Measurements from ENCODE around the gene NIPBL. TPM values are rescaled to one million over a fixed set of nuclear protein-coding genes. Genes with fewer than 3 reads are reported as not detected.

The NIPBL gene
- total RNA-seq, 2 experiments from 2014 or later, result 108 to 120 TPM

- ChIA-PET CTCF (no interaction called here), POLR2A (no interaction called here)
- TF ChIP-seq, protein P1, sequence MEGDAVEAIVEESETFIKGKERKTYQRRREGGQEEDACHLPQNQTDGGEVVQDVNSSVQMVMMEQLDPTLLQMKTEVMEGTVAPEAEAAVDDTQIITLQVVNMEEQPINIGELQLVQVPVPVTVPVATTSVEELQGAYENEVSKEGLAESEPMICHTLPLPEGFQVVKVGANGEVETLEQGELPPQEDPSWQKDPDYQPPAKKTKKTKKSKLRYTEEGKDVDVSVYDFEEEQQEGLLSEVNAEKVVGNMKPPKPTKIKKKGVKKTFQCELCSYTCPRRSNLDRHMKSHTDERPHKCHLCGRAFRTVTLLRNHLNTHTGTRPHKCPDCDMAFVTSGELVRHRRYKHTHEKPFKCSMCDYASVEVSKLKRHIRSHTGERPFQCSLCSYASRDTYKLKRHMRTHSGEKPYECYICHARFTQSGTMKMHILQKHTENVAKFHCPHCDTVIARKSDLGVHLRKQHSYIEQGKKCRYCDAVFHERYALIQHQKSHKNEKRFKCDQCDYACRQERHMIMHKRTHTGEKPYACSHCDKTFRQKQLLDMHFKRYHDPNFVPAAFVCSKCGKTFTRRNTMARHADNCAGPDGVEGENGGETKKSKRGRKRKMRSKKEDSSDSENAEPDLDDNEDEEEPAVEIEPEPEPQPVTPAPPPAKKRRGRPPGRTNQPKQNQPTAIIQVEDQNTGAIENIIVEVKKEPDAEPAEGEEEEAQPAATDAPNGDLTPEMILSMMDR (IDR thresholded peaks at IDR 0.05), result no peak
- DNase-seq (no peak), ATAC-seq (ENCODE audit: poor library complexity) (no peak)
- H3K4me1 ChIP-seq (ENCODE audit: insufficient read depth, low read length), result peaks cover 3% of the 10 kb centered on the region
- Mint-ChIP-seq H3K9me3 (no peaks in the 10 kb centered on the region), H3K4me3 (peak overlapping the region; percentile 5), H3K27ac (no peak overlapping the region), H3K4me1 (ENCODE audit: low read depth) (peaks cover 90% of the 10 kb centered on the region), H3K36me3 (ENCODE audit: low read depth) (no peaks in the 10 kb centered on the region), H3K27me3 (no peaks in the 10 kb centered on the region)
- H3K4me3 ChIP-seq (ENCODE audit: low read length), result no peak overlapping the region
- no peak overlapping the region for H3K27ac ChIP-seq (ENCODE audit: low read depth in 1 of 2, low read length in 2 of 2)
- H3K27me3 ChIP-seq (ENCODE audit: control insufficient read depth in 1 of 2, insufficient read depth in 2 of 2, low read length in 2 of 2), result no peaks in the 10 kb centered on the region
- intact Hi-C loops (cut with DNase I, micrococcal nuclease), result no loop called here
- no peaks in the 10 kb centered on the region for H3K9me3 ChIP-seq (ENCODE audit: control insufficient read depth in 1 of 2, insufficient read depth in 1 of 2, low read length in 2 of 2)
- H3K36me3 ChIP-seq (ENCODE audit: insufficient read depth, low read length), result no peaks in the 10 kb centered on the region
These were observed 55.5 kb downstream of the NIPBL start for GRCh38 chr5:36932056-36932455.

- Histone ChIP-seq H3K4me1 (ENCODE audit: insufficient read depth, low read length) (peaks cover 2% of the 10 kb centered on the region), H3K27ac (ENCODE audit: low read depth in 1 of 2, low read length in 2 of 2) (no peak overlapping the region), H3K4me3 (ENCODE audit: low read length) (no peak overlapping the region), H3K27me3 (ENCODE audit: control insufficient read depth in 1 of 2, insufficient read depth in 2 of 2, low read length in 2 of 2) (no peaks in the 10 kb centered on the region), H3K36me3 (ENCODE audit: insufficient read depth, low read length) (no peaks in the 10 kb centered on the region), H3K9me3 (ENCODE audit: control insufficient read depth in 1 of 2, insufficient read depth in 1 of 2, low read length in 2 of 2) (no peaks in the 10 kb centered on the region)
- no peak for DNase-seq
- no peaks in the 10 kb centered on the region for H3K27me3 Mint-ChIP-seq
- no peaks in the 10 kb centered on the region for H3K9me3 Mint-ChIP-seq
- no peak for ATAC-seq (ENCODE audit: poor library complexity)
- H3K4me3 Mint-ChIP-seq, result no peak overlapping the region
- H3K27ac Mint-ChIP-seq, result no peak overlapping the region
- CTCF ChIA-PET, result interaction anchor here (0.7 kb wide), 1 partner anchor 73 kb away, joined by 3 read pairs; no protein-coding TSS in a partner anchor
- TF ChIP-seq, protein P1 (IDR thresholded peaks at IDR 0.05), result no peak
- POLR2A ChIA-PET, result no interaction called here
- intact Hi-C loops (cut with DNase I, micrococcal nuclease), result no loop called here
- no peaks in the 10 kb centered on the region for H3K36me3 Mint-ChIP-seq (ENCODE audit: low read depth)
- peaks cover 90% of the 10 kb centered on the region for H3K4me1 Mint-ChIP-seq (ENCODE audit: low read depth)
These were observed 56.1 kb downstream of the NIPBL start for GRCh38 chr5:36932699-36933098.

GRCh38 chr5:36934740-36935356, 58.3 kb downstream of the NIPBL start:
- POLR2A ChIA-PET, result interaction anchor here (1.9 kb wide), 1 partner anchor 58 kb away, joined by 6 read pairs; the partner anchor contains the start of gene NIPBL
- ATAC-seq (ENCODE audit: poor library complexity) (no peak), DNase-seq (no peak)
- no peaks in the 10 kb centered on the region for H3K9me3 Mint-ChIP-seq
- CTCF ChIA-PET, result interaction anchor here (1.2 to 1.3 kb wide), 2 partner anchors 10 to 66 kb away, joined by 3 to 4 read pairs; no protein-coding TSS in a partner anchor
- no peak overlapping the region for H3K4me3 ChIP-seq (ENCODE audit: low read length)
- peaks cover 89% of the 10 kb centered on the region for H3K4me1 Mint-ChIP-seq (ENCODE audit: low read depth)
- no peak overlapping the region for H3K27ac Mint-ChIP-seq
- intact Hi-C loops (cut with DNase I, micrococcal nuclease), result no loop called here
- H3K36me3 Mint-ChIP-seq (ENCODE audit: low read depth), result no peaks in the 10 kb centered on the region
- H3K4me1 ChIP-seq (ENCODE audit: insufficient read depth, low read length), result no peaks in the 10 kb centered on the region
- H3K36me3 ChIP-seq (ENCODE audit: insufficient read depth, low read length), result no peaks in the 10 kb centered on the region
- H3K27me3 ChIP-seq (ENCODE audit: control insufficient read depth in 1 of 2, insufficient read depth in 2 of 2, low read length in 2 of 2), result no peaks in the 10 kb centered on the region
- TF ChIP-seq, protein P1 (IDR thresholded peaks at IDR 0.05), result no peak
- no peak overlapping the region for H3K4me3 Mint-ChIP-seq
- no peaks in the 10 kb centered on the region for H3K27me3 Mint-ChIP-seq
- no peak overlapping the region for H3K27ac ChIP-seq (ENCODE audit: low read depth in 1 of 2, low read length in 2 of 2)
- H3K9me3 ChIP-seq (ENCODE audit: control insufficient read depth in 1 of 2, insufficient read depth in 1 of 2, low read length in 2 of 2), result no peaks in the 10 kb centered on the region
